ENCODE data around the gene MGRN1. TPM values are rescaled to one million over a fixed set of nuclear protein-coding genes. Genes with fewer than 3 reads are reported as not detected.

Gene MGRN1
- total RNA-seq, 1 donor from 2014 or later = 40.6 TPM

DNA sequence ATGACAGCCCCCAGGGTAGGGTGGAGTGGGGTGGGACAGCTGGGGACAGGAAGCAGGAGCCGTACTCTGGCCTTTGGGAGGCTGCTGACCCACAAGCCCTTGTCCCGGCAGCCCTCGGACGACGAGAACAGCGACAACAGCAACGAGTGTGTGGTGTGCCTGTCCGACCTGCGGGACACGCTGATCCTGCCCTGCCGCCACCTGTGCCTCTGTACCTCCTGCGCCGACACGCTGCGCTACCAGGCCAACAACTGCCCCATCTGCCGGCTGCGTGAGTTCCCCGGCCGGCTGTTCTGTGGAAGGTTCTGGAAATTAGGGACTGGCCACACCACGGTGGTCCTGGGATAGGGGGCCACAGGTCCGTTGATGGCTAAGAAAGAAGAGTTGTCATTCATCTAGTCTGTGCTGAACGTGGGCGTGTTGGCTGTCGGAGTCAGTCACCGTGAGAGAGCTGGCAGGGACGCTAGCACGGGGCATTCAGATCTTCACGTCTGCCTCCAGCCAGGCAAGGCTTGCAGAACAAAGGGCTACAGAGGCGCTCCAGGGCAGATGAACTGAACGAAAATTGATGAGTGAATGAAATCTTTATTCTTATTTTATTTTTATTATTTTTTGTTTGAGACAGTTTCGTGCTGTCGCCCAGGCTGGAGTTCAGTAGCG lies 48.9 kb downstream of the MGRN1 start:
- no peak overlapping the region for H3K4me3 ChIP-seq (ENCODE audit: low read depth, low read length)
- no peak for DNase-seq (ENCODE audit: low read depth)
- TF ChIP-seq, protein P1, sequence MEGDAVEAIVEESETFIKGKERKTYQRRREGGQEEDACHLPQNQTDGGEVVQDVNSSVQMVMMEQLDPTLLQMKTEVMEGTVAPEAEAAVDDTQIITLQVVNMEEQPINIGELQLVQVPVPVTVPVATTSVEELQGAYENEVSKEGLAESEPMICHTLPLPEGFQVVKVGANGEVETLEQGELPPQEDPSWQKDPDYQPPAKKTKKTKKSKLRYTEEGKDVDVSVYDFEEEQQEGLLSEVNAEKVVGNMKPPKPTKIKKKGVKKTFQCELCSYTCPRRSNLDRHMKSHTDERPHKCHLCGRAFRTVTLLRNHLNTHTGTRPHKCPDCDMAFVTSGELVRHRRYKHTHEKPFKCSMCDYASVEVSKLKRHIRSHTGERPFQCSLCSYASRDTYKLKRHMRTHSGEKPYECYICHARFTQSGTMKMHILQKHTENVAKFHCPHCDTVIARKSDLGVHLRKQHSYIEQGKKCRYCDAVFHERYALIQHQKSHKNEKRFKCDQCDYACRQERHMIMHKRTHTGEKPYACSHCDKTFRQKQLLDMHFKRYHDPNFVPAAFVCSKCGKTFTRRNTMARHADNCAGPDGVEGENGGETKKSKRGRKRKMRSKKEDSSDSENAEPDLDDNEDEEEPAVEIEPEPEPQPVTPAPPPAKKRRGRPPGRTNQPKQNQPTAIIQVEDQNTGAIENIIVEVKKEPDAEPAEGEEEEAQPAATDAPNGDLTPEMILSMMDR (conservative IDR thresholded peaks at IDR 0.05; ENCODE audit: low read depth, low read length) = no peak

DNA sequence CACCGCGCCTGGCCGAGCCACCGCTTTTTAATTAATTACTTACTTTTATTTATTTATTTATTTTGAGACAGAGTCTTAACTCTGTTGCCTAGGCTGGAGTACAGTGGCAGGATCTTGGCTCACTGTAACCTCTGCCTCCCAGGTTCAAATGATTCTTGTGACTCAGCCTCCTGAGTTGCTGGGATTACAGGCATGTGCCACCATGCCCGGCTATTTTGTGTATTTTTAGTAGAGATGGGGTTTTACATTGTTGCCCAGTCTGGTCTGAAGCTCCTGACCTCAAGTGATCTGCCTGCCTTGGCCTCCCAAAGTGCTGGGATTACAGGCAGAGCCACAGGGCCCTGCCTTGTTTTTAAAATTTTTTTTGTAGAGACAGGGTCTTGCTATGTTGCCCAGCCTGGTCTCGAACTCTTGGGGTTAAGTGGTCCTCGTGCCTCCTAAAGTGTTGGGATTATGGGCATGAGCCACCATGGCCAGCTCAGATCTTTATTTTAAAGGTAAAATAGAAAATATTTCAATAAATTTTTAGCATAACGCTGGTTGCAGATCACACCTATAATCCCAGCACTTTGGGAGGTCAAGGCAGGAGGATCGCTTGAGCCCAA lies 50.4 kb downstream of the MGRN1 start:
- no peak for DNase-seq (ENCODE audit: low read depth)
- TF ChIP-seq, protein P1 (conservative IDR thresholded peaks at IDR 0.05; ENCODE audit: low read depth, low read length) = no peak

DNA sequence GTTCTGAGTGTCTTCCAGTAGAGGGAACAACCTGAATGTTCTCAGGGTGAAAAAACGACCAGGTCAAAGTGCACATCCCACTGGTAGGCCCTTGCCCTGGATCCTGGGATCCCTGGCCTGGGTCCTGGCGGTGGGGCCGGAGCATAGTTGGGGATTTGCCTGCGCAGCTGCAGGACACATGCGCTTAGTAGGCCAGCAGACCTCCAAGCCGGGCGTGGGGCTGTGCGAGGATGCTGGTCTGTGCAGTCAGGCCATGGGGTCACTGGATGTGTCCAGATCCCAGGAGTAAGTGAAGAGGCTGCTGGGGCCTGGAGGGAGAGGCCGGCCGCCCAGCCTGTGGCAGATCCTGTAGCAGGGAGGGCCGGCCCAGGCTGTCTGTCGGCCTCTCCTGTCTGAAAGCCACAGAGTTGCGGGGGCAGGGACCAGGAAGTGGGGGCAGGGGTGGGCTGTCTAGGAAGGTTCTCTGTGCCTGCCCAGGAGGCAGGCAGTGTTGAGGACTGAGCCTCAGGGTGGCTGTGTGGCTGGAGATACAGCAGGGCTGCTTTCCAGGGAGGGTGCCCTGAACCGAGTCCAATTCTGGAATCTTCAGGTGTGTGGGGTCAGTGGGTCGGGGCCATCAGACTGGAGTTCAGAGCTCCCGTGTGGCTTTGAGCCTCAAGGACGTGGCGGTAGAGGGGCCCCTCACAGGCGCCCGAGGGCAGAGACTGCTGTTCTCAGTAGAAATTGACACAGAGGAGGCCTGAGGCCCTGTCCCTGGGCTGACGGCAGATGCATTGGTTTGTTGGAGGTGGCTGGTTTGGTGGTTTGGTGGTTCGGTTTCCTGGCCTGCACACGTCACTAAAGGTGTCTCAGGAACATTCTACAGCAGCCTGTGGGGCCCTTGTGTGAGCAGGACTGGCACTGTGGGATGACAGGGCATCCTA lies 51.5 kb downstream of the MGRN1 start:
- DNase-seq (ENCODE audit: low read depth) = no peak
- TF ChIP-seq, protein P1 (conservative IDR thresholded peaks at IDR 0.05; ENCODE audit: low read depth, low read length) = no peak
- no peak overlapping the region for H3K4me3 ChIP-seq (ENCODE audit: low read depth, low read length)

More for the DNA sequence above, 50.4 kb downstream of the MGRN1 start:
- no peak overlapping the region for H3K4me3 ChIP-seq (ENCODE audit: low read depth, low read length)

DNA sequence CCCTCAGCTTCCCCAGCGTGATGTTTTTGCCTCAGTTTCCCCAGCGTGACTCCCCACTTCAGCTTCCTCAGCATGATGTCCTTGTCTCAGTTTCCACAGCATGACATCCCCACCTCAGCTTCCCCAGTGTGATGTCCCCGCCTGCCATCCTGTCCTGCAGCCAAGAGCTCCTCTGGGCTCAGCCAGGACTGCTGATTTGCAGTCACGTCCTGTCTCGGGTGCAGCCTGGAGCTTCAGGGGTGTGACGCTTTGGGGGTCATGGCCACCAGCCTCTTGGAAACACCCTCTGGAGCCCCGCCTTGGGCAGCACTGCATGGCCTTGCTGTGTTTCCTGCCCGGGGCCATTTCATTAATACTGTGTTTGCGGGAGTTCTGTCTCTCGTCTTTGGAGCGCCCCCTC lies 52.2 kb downstream of the MGRN1 start:
- TF ChIP-seq, protein P1 (conservative IDR thresholded peaks at IDR 0.05; ENCODE audit: low read depth, low read length) = no peak
- H3K4me3 ChIP-seq (ENCODE audit: low read depth, low read length) = no peak overlapping the region
- DNase-seq (ENCODE audit: low read depth) = no peak

GRCh38 chr16:4677390-4677789 lies 52.8 kb downstream of the MGRN1 start:
- H3K4me3 ChIP-seq (ENCODE audit: low read depth, low read length) = no peak overlapping the region
- TF ChIP-seq, protein P1 (conservative IDR thresholded peaks at IDR 0.05; ENCODE audit: low read depth, low read length) = no peak
- DNase-seq (ENCODE audit: low read depth) = no peak

DNA sequence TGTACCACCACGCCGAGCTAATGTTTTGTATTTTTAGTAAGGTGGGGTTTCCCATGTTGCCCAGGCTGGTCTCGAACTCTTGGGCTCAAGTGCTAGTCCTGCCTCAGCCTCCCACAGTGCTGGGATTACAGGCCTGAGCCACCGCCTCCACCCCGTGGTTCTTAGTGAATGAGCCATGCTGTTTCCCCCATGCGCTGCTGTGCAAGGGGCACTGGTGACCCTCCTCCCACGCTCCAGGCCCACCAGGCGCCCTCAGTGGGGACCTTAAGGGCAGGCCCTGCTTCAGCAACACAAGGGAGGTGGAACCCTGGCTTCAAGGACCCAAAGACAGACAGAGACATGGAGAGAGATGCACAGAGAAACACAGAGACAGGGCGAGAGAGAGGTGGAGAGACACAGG lies 53.4 kb downstream of the MGRN1 start:
- H3K4me3 ChIP-seq (ENCODE audit: low read depth, low read length) = no peak overlapping the region
- DNase-seq (ENCODE audit: low read depth) = no peak
- TF ChIP-seq, protein P1 (conservative IDR thresholded peaks at IDR 0.05; ENCODE audit: low read depth, low read length) = no peak

All from epithelial cell of proximal tubule (primary cell).